ENCODE measurements around the gene EFEMP1. TPM values are rescaled to one million over a fixed set of nuclear protein-coding genes. Genes with fewer than 3 reads are reported as not detected.
A peak's percentile ranks its signal among the peaks of the same experiment; 100 is the strongest.

EFEMP1 gene
- total RNA-seq, 1 donor from 2014 or later: 40.7 TPM

DNA sequence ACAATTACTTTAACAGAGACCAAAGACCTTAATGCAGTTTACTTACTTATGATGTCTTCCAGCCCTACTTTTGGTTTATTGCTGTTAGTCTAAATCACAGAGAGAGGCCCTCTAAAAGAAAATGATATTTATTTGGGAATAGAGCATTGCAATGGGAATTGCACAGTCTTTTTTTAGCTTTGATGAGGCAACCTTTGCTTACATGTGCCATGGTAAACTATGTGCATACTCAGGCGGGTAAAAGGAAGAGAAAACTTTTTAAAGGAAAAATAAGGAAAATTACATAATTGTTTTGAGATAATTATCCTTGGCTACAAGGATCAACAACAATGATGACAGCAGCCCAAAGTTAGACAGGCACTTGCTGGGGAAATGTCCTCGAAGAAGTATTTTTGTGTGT lies 78.6 kb downstream of the EFEMP1 start:
- H3K36me3 ChIP-seq (ENCODE audit: control insufficient read depth, insufficient read depth, low read length): no peaks in the 10 kb centered on the region
- no peak overlapping the region for H3K4me3 ChIP-seq (ENCODE audit: low read depth, low read length)
- H3K27me3 ChIP-seq (ENCODE audit: control insufficient read depth, insufficient read depth, low read length): no peaks in the 10 kb centered on the region
- TF ChIP-seq, protein P1, sequence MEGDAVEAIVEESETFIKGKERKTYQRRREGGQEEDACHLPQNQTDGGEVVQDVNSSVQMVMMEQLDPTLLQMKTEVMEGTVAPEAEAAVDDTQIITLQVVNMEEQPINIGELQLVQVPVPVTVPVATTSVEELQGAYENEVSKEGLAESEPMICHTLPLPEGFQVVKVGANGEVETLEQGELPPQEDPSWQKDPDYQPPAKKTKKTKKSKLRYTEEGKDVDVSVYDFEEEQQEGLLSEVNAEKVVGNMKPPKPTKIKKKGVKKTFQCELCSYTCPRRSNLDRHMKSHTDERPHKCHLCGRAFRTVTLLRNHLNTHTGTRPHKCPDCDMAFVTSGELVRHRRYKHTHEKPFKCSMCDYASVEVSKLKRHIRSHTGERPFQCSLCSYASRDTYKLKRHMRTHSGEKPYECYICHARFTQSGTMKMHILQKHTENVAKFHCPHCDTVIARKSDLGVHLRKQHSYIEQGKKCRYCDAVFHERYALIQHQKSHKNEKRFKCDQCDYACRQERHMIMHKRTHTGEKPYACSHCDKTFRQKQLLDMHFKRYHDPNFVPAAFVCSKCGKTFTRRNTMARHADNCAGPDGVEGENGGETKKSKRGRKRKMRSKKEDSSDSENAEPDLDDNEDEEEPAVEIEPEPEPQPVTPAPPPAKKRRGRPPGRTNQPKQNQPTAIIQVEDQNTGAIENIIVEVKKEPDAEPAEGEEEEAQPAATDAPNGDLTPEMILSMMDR (IDR thresholded peaks at IDR 0.05; ENCODE audit: insufficient read depth, low read length, poor library complexity, severe bottlenecking): no peak
- no peak for DNase-seq (ENCODE audit: low read depth)

DNA sequence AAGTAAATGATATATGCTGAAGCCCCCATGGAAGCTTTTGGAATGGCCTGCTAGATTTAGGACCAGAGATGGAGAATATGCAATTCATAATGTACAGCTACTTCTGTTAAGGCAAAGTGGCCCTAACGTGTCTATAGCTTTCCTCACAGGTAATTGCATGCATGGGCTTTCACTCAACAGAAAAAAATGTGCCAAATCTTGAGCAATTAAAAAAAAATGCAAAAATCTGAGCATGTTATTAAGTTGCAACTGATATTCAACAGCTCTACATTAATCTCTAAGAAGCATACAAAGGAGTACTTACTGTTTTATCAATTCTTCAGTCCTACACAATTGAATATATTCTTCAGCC lies 79.6 kb downstream of the EFEMP1 start:
- Histone ChIP-seq H3K27me3 (ENCODE audit: control insufficient read depth, insufficient read depth, low read length) (no peaks in the 10 kb centered on the region), H3K4me3 (ENCODE audit: low read depth, low read length) (no peak overlapping the region), H3K36me3 (ENCODE audit: control insufficient read depth, insufficient read depth, low read length) (no peaks in the 10 kb centered on the region)
- DNase-seq (ENCODE audit: low read depth): no peak
- TF ChIP-seq, protein P1 (IDR thresholded peaks at IDR 0.05; ENCODE audit: insufficient read depth, low read length, poor library complexity, severe bottlenecking): no peak

DNA sequence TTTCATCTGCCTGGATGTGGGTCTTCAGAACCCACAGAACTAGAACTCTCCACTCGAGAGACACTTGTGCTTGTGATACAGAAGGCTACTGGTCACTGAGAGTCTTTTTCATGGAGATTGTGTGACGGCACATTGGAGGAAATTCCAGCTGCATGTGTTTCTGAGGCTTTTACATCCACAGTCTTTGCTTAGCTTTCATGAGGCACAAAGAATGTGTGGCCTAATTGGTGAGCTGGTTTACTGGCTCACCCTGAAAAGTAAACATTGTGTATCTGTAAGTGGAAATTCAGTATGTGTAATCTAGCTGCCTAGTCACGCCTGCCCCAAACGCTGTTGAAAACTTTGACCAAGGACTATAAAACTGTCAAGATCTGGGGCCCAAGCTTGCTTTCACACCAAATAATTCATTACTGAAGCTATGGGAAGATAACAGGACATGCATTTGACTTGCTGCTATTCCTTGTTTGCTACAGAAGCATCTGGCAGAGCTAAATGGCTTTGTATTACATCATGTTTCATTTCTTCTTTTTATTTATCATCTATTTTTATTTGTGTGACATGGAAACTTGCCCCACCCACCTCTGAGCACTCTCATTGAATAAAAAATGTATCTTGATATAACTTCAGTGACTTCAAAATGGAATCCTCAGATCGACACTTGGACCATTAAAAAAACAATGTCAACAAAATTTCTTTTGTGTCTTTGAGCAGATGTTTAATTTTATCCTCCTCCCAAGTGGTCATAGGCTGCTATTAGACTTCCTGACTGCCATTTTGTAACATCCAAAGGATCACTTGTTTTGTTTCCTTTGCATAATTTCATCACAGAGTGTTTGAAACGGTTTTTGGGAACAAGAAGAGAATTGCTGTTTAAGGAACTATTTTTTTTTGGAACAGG lies 80.2 kb downstream of the EFEMP1 start:
- peak; percentile 74 for DNase-seq (ENCODE audit: low read depth)
- Histone ChIP-seq H3K4me3 (ENCODE audit: low read depth, low read length) (no peak overlapping the region), H3K36me3 (ENCODE audit: control insufficient read depth, insufficient read depth, low read length) (no peaks in the 10 kb centered on the region), H3K27me3 (ENCODE audit: control insufficient read depth, insufficient read depth, low read length) (no peaks in the 10 kb centered on the region)
- TF ChIP-seq, protein P1 (IDR thresholded peaks at IDR 0.05; ENCODE audit: insufficient read depth, low read length, poor library complexity, severe bottlenecking): no peak

DNA sequence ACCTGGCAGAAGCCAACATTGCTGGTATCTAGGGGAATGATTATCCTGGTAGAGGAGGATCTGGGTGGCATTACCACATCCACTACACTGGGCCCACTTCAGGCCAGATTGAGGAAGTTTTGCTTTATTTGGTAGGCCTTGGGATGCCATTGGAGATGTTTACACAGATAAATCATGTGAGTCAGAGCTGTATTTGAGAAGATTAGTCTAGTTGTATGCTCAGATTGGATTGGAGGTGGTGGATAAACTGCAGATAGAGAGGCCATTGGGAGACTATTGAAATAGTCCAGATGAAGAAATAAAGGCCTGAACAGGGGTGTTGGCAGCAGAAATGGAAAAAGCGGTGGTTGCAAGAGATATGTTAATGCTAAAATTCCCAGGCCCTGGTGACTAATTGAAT lies 81.5 kb downstream of the EFEMP1 start:
- no peak for DNase-seq (ENCODE audit: low read depth)
- TF ChIP-seq, protein P1 (IDR thresholded peaks at IDR 0.05; ENCODE audit: insufficient read depth, low read length, poor library complexity, severe bottlenecking): no peak
- Histone ChIP-seq H3K4me3 (ENCODE audit: low read depth, low read length) (no peak overlapping the region), H3K27me3 (ENCODE audit: control insufficient read depth, insufficient read depth, low read length) (no peaks in the 10 kb centered on the region), H3K36me3 (ENCODE audit: control insufficient read depth, insufficient read depth, low read length) (no peaks in the 10 kb centered on the region)

DNA sequence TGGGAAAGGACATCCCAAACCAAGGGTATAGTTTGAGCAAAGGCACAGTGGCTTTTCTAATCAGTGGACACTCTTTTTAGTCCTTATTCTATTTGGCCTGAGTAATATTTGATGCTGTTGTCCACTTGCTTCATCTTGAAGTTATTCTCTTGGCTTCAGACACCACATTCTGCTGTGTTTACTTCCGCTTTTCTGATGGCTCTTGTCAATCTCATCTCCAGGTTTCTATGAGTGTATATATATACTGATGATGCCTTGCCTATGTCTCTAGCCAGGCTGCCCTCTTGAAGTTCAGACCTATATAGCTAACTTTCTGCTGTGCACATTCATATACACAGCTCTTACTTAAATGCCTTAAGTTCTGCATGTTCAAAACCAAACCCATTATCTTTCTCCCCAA lies 83.1 kb downstream of the EFEMP1 start:
- TF ChIP-seq, protein P1 (IDR thresholded peaks at IDR 0.05; ENCODE audit: insufficient read depth, low read length, poor library complexity, severe bottlenecking): no peak
- H3K36me3 ChIP-seq (ENCODE audit: control insufficient read depth, insufficient read depth, low read length): no peaks in the 10 kb centered on the region
- no peak overlapping the region for H3K4me3 ChIP-seq (ENCODE audit: low read depth, low read length)
- H3K27me3 ChIP-seq (ENCODE audit: control insufficient read depth, insufficient read depth, low read length): no peaks in the 10 kb centered on the region
- DNase-seq (ENCODE audit: low read depth): no peak

All from kidney epithelial cell (primary cell).